Loucy (cell line): Measurements from ENCODE around the gene SPATA25.

Experiments used
- H2AFZ ChIP-seq: fragments of 200-600 bp; sonication (generic); 2 replicates; pipeline ENCODE4 v1.6.0; 2016; ENCODE audit warnings: antibody characterized with exemption, mild to moderate bottlenecking, low read length, moderate library complexity
- H3F3A ChIP-seq: fragments of 200-600 bp; 2 replicates; pipeline ENCODE4 v1.6.0; 2016; ENCODE audit warnings: antibody characterized with exemption, low read depth, mild to moderate bottlenecking
- H3K27me3 ChIP-seq: fragments of 200-600 bp; sonication (generic); 2 replicates; pipeline ENCODE4 v1.6.1; 2014; ENCODE audit warnings: low read length, mild to moderate bottlenecking; ENCODE audit not compliant: insufficient read depth, poor library complexity, severe bottlenecking
- H3K36me3 ChIP-seq: fragments of 200-600 bp; sonication (generic); 2 replicates; pipeline ENCODE4 v1.6.1; 2016; ENCODE audit warnings: low read length; ENCODE audit not compliant: insufficient read depth
- H3K4me1 ChIP-seq: fragments of 200-600 bp; sonication (generic); 2 replicates; pipeline ENCODE4 v1.5.1; 2014; ENCODE audit warnings: low read length, mild to moderate bottlenecking; ENCODE audit not compliant: insufficient read depth, poor library complexity, severe bottlenecking
- H3K4me2 ChIP-seq: fragments of 200-600 bp; sonication (generic); 2 replicates; pipeline ENCODE4 v1.6.0; 2014; ENCODE audit warnings: antibody characterized with exemption, low read length, low read depth, mild to moderate bottlenecking; ENCODE audit not compliant: poor library complexity, severe bottlenecking
- H3K4me3 ChIP-seq: fragments of 200-600 bp; sonication (generic); 2 replicates; pipeline ENCODE4 v1.5.1; 2014; ENCODE audit warnings: low read length, mild to moderate bottlenecking, mixed read lengths; ENCODE audit not compliant: poor library complexity, severe bottlenecking
- H3K79me2 ChIP-seq: fragments of 200-600 bp; sonication (generic); 2 replicates; pipeline ENCODE4 v1.6.1; 2014; ENCODE audit warnings: low read length; ENCODE audit not compliant: insufficient read depth
- H3K9ac ChIP-seq: fragments of 200-600 bp; sonication (generic); 2 replicates; pipeline ENCODE4 v1.6.0; 2014; ENCODE audit warnings: mild to moderate bottlenecking, low read depth, low read length, moderate library complexity; ENCODE audit not compliant: poor library complexity, severe bottlenecking
- H3K9me2 ChIP-seq: fragments of 200-600 bp; sonication (generic); replicated peaks from 2 replicates; pipeline ENCODE4 v1.6.1; 2016; ENCODE audit warnings: low read depth, low read length, mixed read lengths
- H3K9me3 ChIP-seq: fragments of 200-600 bp; sonication (generic); 2 replicates; pipeline ENCODE4 v1.6.1; 2014; ENCODE audit warnings: mild to moderate bottlenecking, antibody characterized with exemption, low read length, low read depth; ENCODE audit not compliant: insufficient read depth
- H4K20me1 ChIP-seq: fragments of 200-600 bp; sonication (generic); 2 replicates; pipeline ENCODE4 v1.6.0; 2014; ENCODE audit warnings: antibody characterized with exemption, low read length, mild to moderate bottlenecking; ENCODE audit not compliant: insufficient read depth, poor library complexity, severe bottlenecking
- CTCF ChIP-seq: fragments of 200-600 bp; sonication (generic); conservative IDR thresholded peaks from 2 replicates; pipeline ENCODE4 v1.5.1; 2014; ENCODE audit warnings: mild to moderate bottlenecking, antibody characterized with exemption, low read length
- EZH2phosphoT487 ChIP-seq: fragments of 200-600 bp; IDR thresholded peaks from 2 replicates; pipeline ENCODE4 v1.6.1; 2018; ENCODE audit warnings: antibody characterized with exemption, mild to moderate bottlenecking, moderate library complexity, borderline replicate concordance

Gene SPATA25

GRCh38 chr20:45867136-45867818 lies 20.1 kb downstream of the SPATA25 start:
- Histone ChIP-seq H3K9me2 (no peaks in the 10 kb centered on the region), H3K27me3 (no peaks in the 10 kb centered on the region), H3K36me3 (no peaks in the 10 kb centered on the region), H3K9ac (no peak overlapping the region), H3K4me3 (no peak overlapping the region), H3K79me2 (0 out of 2 replicates have a peak, but pooled peaks cover 3% of the 10 kb centered on the region), H3K4me2 (no peak overlapping the region), H3F3A (no peaks in the 10 kb centered on the region), H3K4me1 (no peaks in the 10 kb centered on the region), H4K20me1 (no peaks in the 10 kb centered on the region), H2AFZ (no peak overlapping the region), H3K9me3 (no peaks in the 10 kb centered on the region)
- TF ChIP-seq CTCF, result no peak
- TF ChIP-seq EZH2phosphoT487, result no peak

GRCh38 chr20:45866454-45866853 lies 21.0 kb downstream of the SPATA25 start:
- Histone ChIP-seq H4K20me1 (no peaks in the 10 kb centered on the region), H3K36me3 (no peaks in the 10 kb centered on the region), H3K4me3 (no peak overlapping the region), H2AFZ (no peak overlapping the region), H3K9me3 (no peaks in the 10 kb centered on the region), H3K4me2 (no peak overlapping the region), H3F3A (no peaks in the 10 kb centered on the region), H3K9me2 (no peaks in the 10 kb centered on the region), H3K9ac (no peak overlapping the region), H3K4me1 (no peaks in the 10 kb centered on the region), H3K79me2 (0 out of 2 replicates have a peak, but pooled peaks cover 3% of the 10 kb centered on the region), H3K27me3 (no peaks in the 10 kb centered on the region)
- TF ChIP-seq EZH2phosphoT487, result no peak
- TF ChIP-seq CTCF, result no peak

GRCh38 chr20:45863543-45864470 lies 23.6 kb downstream of the SPATA25 start:
- Histone ChIP-seq H3K9ac (no peak overlapping the region), H3K9me2 (no peaks in the 10 kb centered on the region), H3K4me3 (no peak overlapping the region), H2AFZ (no peak overlapping the region), H3K27me3 (no peaks in the 10 kb centered on the region), H4K20me1 (peaks cover under 1% of the 10 kb centered on the region), H3F3A (no peaks in the 10 kb centered on the region), H3K79me2 (peaks cover 9% of the 10 kb centered on the region), H3K36me3 (no peaks in the 10 kb centered on the region), H3K4me1 (peaks cover 18% of the 10 kb centered on the region), H3K9me3 (no peaks in the 10 kb centered on the region), H3K4me2 (no peak overlapping the region)
- TF ChIP-seq CTCF, result no peak
- no peak for TF ChIP-seq EZH2phosphoT487
